Fibroblast of the aortic adventitia (primary cell): ENCODE measurements around the gene NRM. TPM values are rescaled to one million over a fixed set of nuclear protein-coding genes. Genes with fewer than 3 reads are reported as not detected.

Experiments used
- DNase-seq: peaks from one replicate; pipeline ENCODE4 v3.0.0-alpha.2; 2010; ENCODE audit warnings: low read depth
- H3K4me3 ChIP-seq: 2 replicates; pipeline ENCODE4 v1.5.1; 2011; ENCODE audit warnings: low read depth, mild to moderate bottlenecking, control low read depth, low read length, moderate library complexity
- CTCF ChIP-seq: IDR thresholded peaks from 2 replicates; pipeline ENCODE4 v1.5.1; 2011; ENCODE audit warnings: mild to moderate bottlenecking, low read length, control low read depth, inconsistent platforms; ENCODE audit not compliant: insufficient read depth
- total RNA-seq: library from RNA; depleted of rRNA; stranded (reverse); fragments of >200 nt; gene quantifications from 2 replicates; pipeline ENCODE4 v1.2.3, GENCODE V29; 2012; ENCODE audit warnings: low replicate concordance

Gene NRM
- total RNA-seq, 1 donor, result 9.9 TPM

GRCh38 chr6:30707281-30707850 is 16.6 kb upstream of the NRM start:
- H3K4me3 ChIP-seq, result no peak overlapping the region
- no peak for TF ChIP-seq CTCF
- DNase-seq, result no peak

GRCh38 chr6:30705620-30706019 is 14.8 kb upstream of the NRM start:
- no peak overlapping the region for H3K4me3 ChIP-seq
- no peak for TF ChIP-seq CTCF
- no peak for DNase-seq

GRCh38 chr6:30703821-30704220 is 13.0 kb upstream of the NRM start:
- DNase-seq, result no peak
- no peak for TF ChIP-seq CTCF
- H3K4me3 ChIP-seq, result no peak overlapping the region

GRCh38 chr6:30703011-30703410 is 12.2 kb upstream of the NRM start:
- no peak for TF ChIP-seq CTCF
- H3K4me3 ChIP-seq, result no peak overlapping the region
- DNase-seq, result no peak

- no peak overlapping the region for H3K4me3 ChIP-seq
- no peak for TF ChIP-seq CTCF
- DNase-seq, result no peak
Observed at GRCh38 chr6:30700340-30700739, 9.6 kb upstream of the NRM start.

- no peak for TF ChIP-seq CTCF
- no peak for DNase-seq
- H3K4me3 ChIP-seq, result no peak overlapping the region
Observed at GRCh38 chr6:30696432-30696831, 5.6 kb upstream of the NRM start.

GRCh38 chr6:30691208-30691847 is 544 bp upstream of the NRM start:
- H3K4me3 ChIP-seq, result peak overlapping the region; percentile 92
- TF ChIP-seq CTCF, result no peak
- no peak for DNase-seq
